GM12878 (cell line): ENCODE measurements around the gene GLRX2.

Experiments
- ASH2L ChIP-seq: fragments of 300-600, 200-600 bp; sonication (generic); IDR thresholded peaks from 2 replicates; pipeline ENCODE4 v1.6.1; 2017; ENCODE audit warnings: low read depth, mild to moderate bottlenecking, borderline replicate concordance
- CREB1 ChIP-seq: IDR thresholded peaks from 2 replicates; pipeline ENCODE4 v1.6.1; 2012; ENCODE audit warnings: low read depth, mild to moderate bottlenecking, inconsistent platforms
- MXI1 ChIP-seq: fragments of 150-350 bp; IDR thresholded peaks from 2 replicates; pipeline ENCODE4 v1.6.1; 2011; ENCODE audit warnings: low read depth, mild to moderate bottlenecking, inconsistent platforms, low read length, improper control_type of control experiment
- RAD21 ChIP-seq: IDR thresholded peaks from 2 replicates; pipeline ENCODE4 v1.6.1; 2011; ENCODE audit warnings: mild to moderate bottlenecking, low read depth, low read length, moderate library complexity; ENCODE audit not compliant: insufficient read depth
- TF ChIP-seq, protein P1 (sequence below), 3 experiments: IDR thresholded peaks in 2 of 3; conservative IDR thresholded peaks in 1 of 3; 2 replicates each; pipeline ENCODE4 v1.5.1; 2011; ENCODE audit warnings: low read depth in 3 of 3, low read length in 3 of 3, mild to moderate bottlenecking in 3 of 3, control low read depth in 2 of 3, moderate library complexity in 2 of 3, inconsistent platforms in 1 of 3, mixed read lengths in 1 of 3; ENCODE audit not compliant: control insufficient read depth in 2 of 3, insufficient read depth in 1 of 3; ENCODE audit errors: extremely low read depth in 1 of 3
- TF ChIP-seq, protein P2 (sequence below): IDR thresholded peaks from 2 replicates; pipeline ENCODE4 v1.6.1; 2012; ENCODE audit warnings: mild to moderate bottlenecking, low read depth, low read length

DNA sequence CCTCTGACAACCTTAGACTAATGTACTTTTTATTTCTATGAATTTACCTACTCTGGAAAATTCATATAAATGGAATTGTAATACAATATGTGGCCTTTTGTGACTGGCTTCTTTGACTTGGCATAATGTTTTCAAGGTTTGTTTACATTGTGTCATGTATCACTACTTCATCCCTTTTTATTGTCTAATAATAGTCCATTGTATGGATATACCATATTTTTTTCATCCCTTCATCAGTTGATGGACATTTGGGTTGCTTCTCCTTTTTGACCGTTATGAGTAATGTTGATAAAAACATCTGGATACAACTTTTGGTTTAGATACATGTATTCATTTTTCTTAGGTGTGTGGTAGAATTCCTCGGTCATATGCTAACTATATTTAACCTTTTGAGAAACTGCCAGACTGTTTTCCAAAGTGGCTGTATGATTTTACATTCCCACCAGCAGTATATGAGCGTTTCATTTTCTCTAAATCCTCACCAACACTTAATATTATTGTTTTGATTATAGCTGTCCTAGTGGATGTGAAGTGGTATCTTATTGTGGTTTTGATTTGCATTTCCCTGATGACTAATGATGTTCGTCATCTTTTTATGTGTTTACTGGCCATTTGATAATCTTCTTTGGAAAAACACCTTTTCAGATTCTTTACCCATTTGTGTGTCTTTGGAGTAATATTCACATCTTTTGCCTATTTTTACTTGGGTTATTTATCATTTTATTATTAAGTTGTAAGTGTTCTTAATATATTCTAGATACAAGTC lies 42.3 kb downstream of the GLRX2 start:
- no peak for TF ChIP-seq RAD21
- TF ChIP-seq, protein P1, sequence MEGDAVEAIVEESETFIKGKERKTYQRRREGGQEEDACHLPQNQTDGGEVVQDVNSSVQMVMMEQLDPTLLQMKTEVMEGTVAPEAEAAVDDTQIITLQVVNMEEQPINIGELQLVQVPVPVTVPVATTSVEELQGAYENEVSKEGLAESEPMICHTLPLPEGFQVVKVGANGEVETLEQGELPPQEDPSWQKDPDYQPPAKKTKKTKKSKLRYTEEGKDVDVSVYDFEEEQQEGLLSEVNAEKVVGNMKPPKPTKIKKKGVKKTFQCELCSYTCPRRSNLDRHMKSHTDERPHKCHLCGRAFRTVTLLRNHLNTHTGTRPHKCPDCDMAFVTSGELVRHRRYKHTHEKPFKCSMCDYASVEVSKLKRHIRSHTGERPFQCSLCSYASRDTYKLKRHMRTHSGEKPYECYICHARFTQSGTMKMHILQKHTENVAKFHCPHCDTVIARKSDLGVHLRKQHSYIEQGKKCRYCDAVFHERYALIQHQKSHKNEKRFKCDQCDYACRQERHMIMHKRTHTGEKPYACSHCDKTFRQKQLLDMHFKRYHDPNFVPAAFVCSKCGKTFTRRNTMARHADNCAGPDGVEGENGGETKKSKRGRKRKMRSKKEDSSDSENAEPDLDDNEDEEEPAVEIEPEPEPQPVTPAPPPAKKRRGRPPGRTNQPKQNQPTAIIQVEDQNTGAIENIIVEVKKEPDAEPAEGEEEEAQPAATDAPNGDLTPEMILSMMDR (IDR thresholded peaks at IDR 0.05 in 2 of 3, conservative IDR thresholded peaks at IDR 0.05 in 1 of 3; ENCODE audit: control insufficient read depth in 2 of 3, extremely low read depth in 1 of 3, insufficient read depth in 1 of 3, low read depth in 3 of 3, low read length in 3 of 3) = no peak
- no peak for TF ChIP-seq MXI1
- TF ChIP-seq, protein P2, sequence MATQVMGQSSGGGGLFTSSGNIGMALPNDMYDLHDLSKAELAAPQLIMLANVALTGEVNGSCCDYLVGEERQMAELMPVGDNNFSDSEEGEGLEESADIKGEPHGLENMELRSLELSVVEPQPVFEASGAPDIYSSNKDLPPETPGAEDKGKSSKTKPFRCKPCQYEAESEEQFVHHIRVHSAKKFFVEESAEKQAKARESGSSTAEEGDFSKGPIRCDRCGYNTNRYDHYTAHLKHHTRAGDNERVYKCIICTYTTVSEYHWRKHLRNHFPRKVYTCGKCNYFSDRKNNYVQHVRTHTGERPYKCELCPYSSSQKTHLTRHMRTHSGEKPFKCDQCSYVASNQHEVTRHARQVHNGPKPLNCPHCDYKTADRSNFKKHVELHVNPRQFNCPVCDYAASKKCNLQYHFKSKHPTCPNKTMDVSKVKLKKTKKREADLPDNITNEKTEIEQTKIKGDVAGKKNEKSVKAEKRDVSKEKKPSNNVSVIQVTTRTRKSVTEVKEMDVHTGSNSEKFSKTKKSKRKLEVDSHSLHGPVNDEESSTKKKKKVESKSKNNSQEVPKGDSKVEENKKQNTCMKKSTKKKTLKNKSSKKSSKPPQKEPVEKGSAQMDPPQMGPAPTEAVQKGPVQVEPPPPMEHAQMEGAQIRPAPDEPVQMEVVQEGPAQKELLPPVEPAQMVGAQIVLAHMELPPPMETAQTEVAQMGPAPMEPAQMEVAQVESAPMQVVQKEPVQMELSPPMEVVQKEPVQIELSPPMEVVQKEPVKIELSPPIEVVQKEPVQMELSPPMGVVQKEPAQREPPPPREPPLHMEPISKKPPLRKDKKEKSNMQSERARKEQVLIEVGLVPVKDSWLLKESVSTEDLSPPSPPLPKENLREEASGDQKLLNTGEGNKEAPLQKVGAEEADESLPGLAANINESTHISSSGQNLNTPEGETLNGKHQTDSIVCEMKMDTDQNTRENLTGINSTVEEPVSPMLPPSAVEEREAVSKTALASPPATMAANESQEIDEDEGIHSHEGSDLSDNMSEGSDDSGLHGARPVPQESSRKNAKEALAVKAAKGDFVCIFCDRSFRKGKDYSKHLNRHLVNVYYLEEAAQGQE = no peak
- no peak for TF ChIP-seq ASH2L
- no peak for TF ChIP-seq CREB1
